Activated T-helper 2 cell treated with anti-CD3 and anti-CD28 coated beads, Interferon-gamma antibody, Interleukin-2, Interleukin-4, amounts not matched to agents 10 μg/mL and 5 μg/mL and 100 μg/mL, durations not matched to agents 14 hours and 24 hours and 36 hours (primary cell): ENCODE results near the gene RPL36A. TPM values are rescaled to one million over a fixed set of nuclear protein-coding genes. Genes with fewer than 3 reads are reported as not detected.

Experiments used
- DNase-seq: peaks from one replicate; pipeline ENCODE4 v3.0.0; 2021; ENCODE audit warnings: low spot score
- H3K27ac Mint-ChIP-seq: one replicate; pipeline ENCODE4 v1.8.0; 2021; ENCODE audit warnings: mixed read lengths
- H3K27me3 Mint-ChIP-seq: one replicate; pipeline ENCODE4 v1.8.0; 2021; ENCODE audit warnings: low read depth, mixed read lengths
- H3K36me3 Mint-ChIP-seq: one replicate; pipeline ENCODE4 v1.8.0; 2021; ENCODE audit warnings: low read depth, mixed read lengths
- H3K4me1 Mint-ChIP-seq: one replicate; pipeline ENCODE4 v1.8.0; 2021; ENCODE audit warnings: low read depth, mixed read lengths
- H3K4me3 Mint-ChIP-seq: one replicate; pipeline ENCODE4 v1.8.0; 2021; ENCODE audit warnings: low read depth, mild to moderate bottlenecking, moderate library complexity, mixed read lengths
- H3K9me3 Mint-ChIP-seq: one replicate; pipeline ENCODE4 v1.8.0; 2021; ENCODE audit warnings: mixed read lengths
- intact Hi-C: fragments of 100-400 bp; cut with micrococcal nuclease; formaldehyde crosslinking; loops from one replicate; pipeline ENCODE4 v1.15.1; 2023
- total RNA-seq: library from RNA; stranded (reverse); gene quantifications from 2 replicates; pipeline ENCODE4 v1.2.3, GENCODE V29; 2022

Gene RPL36A
- total RNA-seq, 1 donor from 2014 or later: 376 TPM

GRCh38 chrX:101370888-101371504 is 19.8 kb upstream of the RPL36A start:
- Mint-ChIP-seq H3K27me3 (peaks cover 6% of the 10 kb centered on the region), H3K9me3 (no peaks in the 10 kb centered on the region), H3K4me3 (no peak overlapping the region), H3K36me3 (no peaks in the 10 kb centered on the region), H3K4me1 (peaks cover 5% of the 10 kb centered on the region), H3K27ac (no peak overlapping the region)
- DNase-seq: no peak
- intact Hi-C loops: no loop called here

GRCh38 chrX:101377547-101377946 is 13.3 kb upstream of the RPL36A start:
- H3K27ac Mint-ChIP-seq: no peak overlapping the region
- intact Hi-C loops: no loop called here
- no peaks in the 10 kb centered on the region for H3K9me3 Mint-ChIP-seq
- H3K27me3 Mint-ChIP-seq: peaks cover 6% of the 10 kb centered on the region
- no peaks in the 10 kb centered on the region for H3K36me3 Mint-ChIP-seq
- no peak overlapping the region for H3K4me3 Mint-ChIP-seq
- H3K4me1 Mint-ChIP-seq: no peaks in the 10 kb centered on the region
- no peak for DNase-seq

GRCh38 chrX:101383679-101384205 is 7.1 kb upstream of the RPL36A start:
- peaks cover 7% of the 10 kb centered on the region for H3K4me1 Mint-ChIP-seq
- H3K36me3 Mint-ChIP-seq: no peaks in the 10 kb centered on the region
- no peaks in the 10 kb centered on the region for H3K9me3 Mint-ChIP-seq
- no peak for DNase-seq
- intact Hi-C loops: no loop called here
- no peak overlapping the region for H3K4me3 Mint-ChIP-seq
- no peak overlapping the region for H3K27ac Mint-ChIP-seq
- H3K27me3 Mint-ChIP-seq: no peaks in the 10 kb centered on the region

GRCh38 chrX:101385026-101385684 is 5.7 kb upstream of the RPL36A start:
- H3K4me1 Mint-ChIP-seq: peaks cover 7% of the 10 kb centered on the region
- no peak overlapping the region for H3K27ac Mint-ChIP-seq
- DNase-seq: no peak
- H3K36me3 Mint-ChIP-seq: no peaks in the 10 kb centered on the region
- no peaks in the 10 kb centered on the region for H3K9me3 Mint-ChIP-seq
- H3K4me3 Mint-ChIP-seq: no peak overlapping the region
- H3K27me3 Mint-ChIP-seq: no peaks in the 10 kb centered on the region
- intact Hi-C loops: no loop called here

- H3K4me3 Mint-ChIP-seq: no peak within 1 kb of the TSS
- peaks cover 2% of the 10 kb centered on the region for H3K36me3 Mint-ChIP-seq
- no peaks in the 10 kb centered on the region for H3K27me3 Mint-ChIP-seq
- H3K9me3 Mint-ChIP-seq: no peaks in the 10 kb centered on the region
- intact Hi-C loops: no loop called here
- H3K4me1 Mint-ChIP-seq: peaks cover 10% of the 10 kb centered on the region
- H3K27ac Mint-ChIP-seq: no peak within 1 kb of the TSS
- DNase-seq: no peak
These were observed 4.8 kb upstream of the RPL36A start, which contains the start of gene BTK for GRCh38 chrX:101385795-101386541. Gene BTK, minus strand, starts transcription at chrX:101386191. Its CDS starts 10,907 bp downstream, at chrX:101375284.

- no peaks in the 10 kb centered on the region for H3K9me3 Mint-ChIP-seq
- H3K4me3 Mint-ChIP-seq: no peak overlapping the region
- peaks cover 10% of the 10 kb centered on the region for H3K4me1 Mint-ChIP-seq
- peaks cover 7% of the 10 kb centered on the region for H3K36me3 Mint-ChIP-seq
- H3K27me3 Mint-ChIP-seq: no peaks in the 10 kb centered on the region
- intact Hi-C loops: no loop called here
- DNase-seq: no peak
- H3K27ac Mint-ChIP-seq: no peak overlapping the region
These were observed 4.3 kb upstream of the RPL36A start for GRCh38 chrX:101386542-101386885.

- no peak overlapping the region for H3K4me3 Mint-ChIP-seq
- no peaks in the 10 kb centered on the region for H3K9me3 Mint-ChIP-seq
- H3K27me3 Mint-ChIP-seq: no peaks in the 10 kb centered on the region
- H3K36me3 Mint-ChIP-seq: peaks cover 27% of the 10 kb centered on the region
- intact Hi-C loops: no loop called here
- H3K27ac Mint-ChIP-seq: no peak overlapping the region
- DNase-seq: no peak
- peaks cover 17% of the 10 kb centered on the region for H3K4me1 Mint-ChIP-seq
These were observed 2.2 kb upstream of the RPL36A start for GRCh38 chrX:101388604-101389003.

GRCh38 chrX:101391831-101392230 is 1.0 kb downstream of the RPL36A start:
- DNase-seq: no peak
- Mint-ChIP-seq H3K4me1 (peaks cover 14% of the 10 kb centered on the region), H3K36me3 (peaks cover 50% of the 10 kb centered on the region), H3K27ac (peak overlapping the region; percentile 94), H3K9me3 (no peaks in the 10 kb centered on the region), H3K27me3 (no peaks in the 10 kb centered on the region), H3K4me3 (peak overlapping the region; percentile 95)
- intact Hi-C loops: no loop called here

- Mint-ChIP-seq H3K4me3 (peak overlapping the region; percentile 95), H3K9me3 (no peaks in the 10 kb centered on the region), H3K27ac (peak overlapping the region; percentile 33), H3K36me3 (peaks cover 55% of the 10 kb centered on the region), H3K4me1 (peaks cover 14% of the 10 kb centered on the region), H3K27me3 (no peaks in the 10 kb centered on the region)
- DNase-seq: no peak
- intact Hi-C loops: no loop called here
These were observed 2.9 kb downstream of the RPL36A start for GRCh38 chrX:101393530-101394305.

- DNase-seq: no peak
- Mint-ChIP-seq H3K27ac (no peak overlapping the region), H3K4me3 (peak overlapping the region; percentile 37), H3K36me3 (peaks cover 57% of the 10 kb centered on the region), H3K4me1 (peaks cover 14% of the 10 kb centered on the region), H3K9me3 (no peaks in the 10 kb centered on the region), H3K27me3 (no peaks in the 10 kb centered on the region)
- intact Hi-C loops: no loop called here
These were observed 3.6 kb downstream of the RPL36A start for GRCh38 chrX:101394372-101394771.

GRCh38 chrX:101395789-101396188 is 5.0 kb downstream of the RPL36A start:
- peaks cover 11% of the 10 kb centered on the region for H3K4me1 Mint-ChIP-seq
- peaks cover 69% of the 10 kb centered on the region for H3K36me3 Mint-ChIP-seq
- no peak overlapping the region for H3K4me3 Mint-ChIP-seq
- H3K9me3 Mint-ChIP-seq: no peaks in the 10 kb centered on the region
- H3K27me3 Mint-ChIP-seq: no peaks in the 10 kb centered on the region
- intact Hi-C loops: loop anchor here (1.0 kb wide), 1 partner anchor 13 kb away; the partner anchor contains the start of gene HNRNPH2
- no peak for DNase-seq
- H3K27ac Mint-ChIP-seq: peak overlapping the region; percentile 38

- H3K27ac Mint-ChIP-seq: no peak overlapping the region
- H3K36me3 Mint-ChIP-seq: peaks cover 60% of the 10 kb centered on the region
- H3K4me1 Mint-ChIP-seq: peaks cover 11% of the 10 kb centered on the region
- DNase-seq: no peak
- intact Hi-C loops: no loop called here
- no peaks in the 10 kb centered on the region for H3K9me3 Mint-ChIP-seq
- H3K4me3 Mint-ChIP-seq: no peak overlapping the region
- H3K27me3 Mint-ChIP-seq: no peaks in the 10 kb centered on the region
These were observed 7.0 kb downstream of the RPL36A start for GRCh38 chrX:101397779-101398178.
